ENCODE measurements around the gene TMEM115.

Gene TMEM115

GRCh38 chr3:50327129-50327528 lies 32.2 kb downstream of the TMEM115 start:
- H3K27me3 ChIP-seq (replicated peaks): no peaks in the 10 kb centered on the region
- no peak for DNase-seq
- no peak for TF ChIP-seq CTCF (IDR thresholded peaks at IDR 0.05; ENCODE audit: low read depth, low read length, missing control alignments)
- in situ Hi-C loops (cut with HindIII; ENCODE audit: low pct_ligation_motif_present, low sequenced_read_pairs): no loop called here
- H3K27ac ChIP-seq: no peak overlapping the region
- H3K4me3 ChIP-seq (ENCODE audit: low read depth, low read length): peak overlapping the region; percentile 84
- peaks cover 30% of the 10 kb centered on the region for H3K36me3 ChIP-seq (replicated peaks)

- H3K36me3 ChIP-seq (replicated peaks): peaks cover 22% of the 10 kb centered on the region
- H3K4me3 ChIP-seq (ENCODE audit: low read depth, low read length): no peak overlapping the region
- no peak for TF ChIP-seq CTCF (IDR thresholded peaks at IDR 0.05; ENCODE audit: low read depth, low read length, missing control alignments)
- in situ Hi-C loops (cut with HindIII; ENCODE audit: low pct_ligation_motif_present, low sequenced_read_pairs): no loop called here
- no peak overlapping the region for H3K27ac ChIP-seq
- no peaks in the 10 kb centered on the region for H3K27me3 ChIP-seq (replicated peaks)
- DNase-seq: no peak
Observed at GRCh38 chr3:50326182-50326541, 33.2 kb downstream of the TMEM115 start.

- Histone ChIP-seq H3K27ac (no peak overlapping the region), H3K4me3 (ENCODE audit: low read depth, low read length) (no peak overlapping the region), H3K27me3 (replicated peaks) (no peaks in the 10 kb centered on the region), H3K36me3 (replicated peaks) (peaks cover 17% of the 10 kb centered on the region)
- DNase-seq: no peak
- in situ Hi-C loops (cut with HindIII; ENCODE audit: low pct_ligation_motif_present, low sequenced_read_pairs): no loop called here
- no peak for TF ChIP-seq CTCF (IDR thresholded peaks at IDR 0.05; ENCODE audit: low read depth, low read length, missing control alignments)
Observed at GRCh38 chr3:50325497-50326181, 33.7 kb downstream of the TMEM115 start.

GRCh38 chr3:50325113-50325480 lies 34.2 kb downstream of the TMEM115 start:
- no peaks in the 10 kb centered on the region for H3K27me3 ChIP-seq (replicated peaks)
- in situ Hi-C loops (cut with HindIII; ENCODE audit: low pct_ligation_motif_present, low sequenced_read_pairs): no loop called here
- peaks cover 12% of the 10 kb centered on the region for H3K36me3 ChIP-seq (replicated peaks)
- DNase-seq: no peak
- H3K4me3 ChIP-seq (ENCODE audit: low read depth, low read length): no peak overlapping the region
- no peak overlapping the region for H3K27ac ChIP-seq
- no peak for TF ChIP-seq CTCF (IDR thresholded peaks at IDR 0.05; ENCODE audit: low read depth, low read length, missing control alignments)

- Histone ChIP-seq H3K4me3 (ENCODE audit: low read depth, low read length) (no peak overlapping the region), H3K27ac (no peak overlapping the region), H3K36me3 (replicated peaks) (peaks cover 10% of the 10 kb centered on the region), H3K27me3 (replicated peaks) (no peaks in the 10 kb centered on the region)
- in situ Hi-C loops (cut with HindIII; ENCODE audit: low pct_ligation_motif_present, low sequenced_read_pairs): no loop called here
- TF ChIP-seq CTCF (IDR thresholded peaks at IDR 0.05; ENCODE audit: low read depth, low read length, missing control alignments): peak; percentile 97
- DNase-seq: peak; percentile 72
Observed at GRCh38 chr3:50324351-50325112, 34.8 kb downstream of the TMEM115 start.
